Astrocyte (in vitro differentiated cells and primary cell): ENCODE results near the gene DOK5. TPM values are rescaled to one million over a fixed set of nuclear protein-coding genes. Genes with fewer than 3 reads are reported as not detected.

Source experiments
- DNase-seq: peaks from one replicate; pipeline ENCODE4 v3.0.0-alpha.2; 2010; ENCODE audit warnings: low read depth
- FAIRE-seq: peaks from 2 replicates; lab custom pipeline; 2011; peaks lifted over from hg19 to GRCh38; lab: Jason Lieb, UNC
- H2AFZ ChIP-seq: 2 replicates; pipeline ENCODE4 v1.6.0; 2012; ENCODE audit warnings: low read depth, low read length, inconsistent platforms
- H3K27ac ChIP-seq: 2 replicates; pipeline ENCODE4 v1.5.1; 2011; ENCODE audit warnings: low read depth, low read length, inconsistent platforms
- H3K27me3 ChIP-seq: 2 replicates; pipeline ENCODE4 v1.6.0; 2011; ENCODE audit warnings: low read length, inconsistent platforms; ENCODE audit not compliant: insufficient read depth
- H3K36me3 ChIP-seq: 2 replicates; pipeline ENCODE4 v1.5.1; 2011; ENCODE audit warnings: low read length, inconsistent platforms; ENCODE audit not compliant: insufficient read depth
- H3K4me1 ChIP-seq: 2 replicates; pipeline ENCODE4 v1.5.1; 2011; ENCODE audit warnings: low read length, inconsistent platforms; ENCODE audit not compliant: insufficient read depth
- H3K4me2 ChIP-seq: 2 replicates; pipeline ENCODE4 v1.6.0; 2012; ENCODE audit warnings: low read length, inconsistent platforms
- H3K4me3 ChIP-seq: 2 replicates; pipeline ENCODE4 v1.5.1; 2011; ENCODE audit warnings: low read depth, mild to moderate bottlenecking, low read length, inconsistent platforms; ENCODE audit not compliant: insufficient read depth
- H3K79me2 ChIP-seq: 2 replicates; pipeline ENCODE4 v1.6.0; 2012; ENCODE audit warnings: mild to moderate bottlenecking, low read length, inconsistent platforms; ENCODE audit not compliant: insufficient read depth
- H3K9ac ChIP-seq: 2 replicates; pipeline ENCODE4 v1.6.0; 2012; ENCODE audit warnings: mild to moderate bottlenecking, low read length, inconsistent platforms
- H3K9me3 ChIP-seq: 2 replicates; pipeline ENCODE4 v1.5.1; 2012; ENCODE audit warnings: low read depth, mild to moderate bottlenecking, low read length, inconsistent platforms; ENCODE audit not compliant: insufficient read depth
- H4K20me1 ChIP-seq: 2 replicates; pipeline ENCODE4 v1.6.0; 2012; ENCODE audit warnings: low read length, inconsistent platforms; ENCODE audit not compliant: insufficient read depth
- H3K27ac Mint-ChIP-seq: one replicate; pipeline ENCODE4 v1.8.0; 2021; ENCODE audit warnings: mild to moderate bottlenecking, mixed read lengths; ENCODE audit not compliant: unreplicated experiment
- H3K27me3 Mint-ChIP-seq: one replicate; pipeline ENCODE4 v1.8.0; 2021; ENCODE audit warnings: low read depth, mixed read lengths; ENCODE audit not compliant: unreplicated experiment
- H3K36me3 Mint-ChIP-seq: one replicate; pipeline ENCODE4 v1.8.0; 2021; ENCODE audit warnings: low read depth, mixed read lengths; ENCODE audit not compliant: unreplicated experiment
- H3K4me1 Mint-ChIP-seq: one replicate; pipeline ENCODE4 v1.8.0; 2021; ENCODE audit warnings: low read depth, mixed read lengths; ENCODE audit not compliant: unreplicated experiment
- H3K4me3 Mint-ChIP-seq: one replicate; pipeline ENCODE4 v1.8.0; 2021; ENCODE audit warnings: mild to moderate bottlenecking, moderate library complexity, mixed read lengths; ENCODE audit not compliant: unreplicated experiment
- H3K9me3 Mint-ChIP-seq: one replicate; pipeline ENCODE4 v1.8.0; 2021; ENCODE audit warnings: mild to moderate bottlenecking, mixed read lengths; ENCODE audit not compliant: unreplicated experiment
- EZH2 ChIP-seq: IDR thresholded peaks from 2 replicates; pipeline ENCODE4 v1.6.1; 2012; ENCODE audit warnings: mild to moderate bottlenecking, low read length, inconsistent platforms; ENCODE audit not compliant: insufficient read depth
- total RNA-seq: library from RNA; stranded (reverse); gene quantifications from 2 replicates; pipeline ENCODE4 v1.2.1, GENCODE V29; 2021
- TF ChIP-seq, protein P1 (sequence below): IDR thresholded peaks from 2 replicates; pipeline ENCODE4 v1.5.1; 2011; ENCODE audit warnings: low read depth, mild to moderate bottlenecking, inconsistent platforms, low read length, moderate library complexity; ENCODE audit not compliant: insufficient read depth

DOK5 gene
- total RNA-seq, 1 donor from 2014 or later = 1.2 TPM

DNA sequence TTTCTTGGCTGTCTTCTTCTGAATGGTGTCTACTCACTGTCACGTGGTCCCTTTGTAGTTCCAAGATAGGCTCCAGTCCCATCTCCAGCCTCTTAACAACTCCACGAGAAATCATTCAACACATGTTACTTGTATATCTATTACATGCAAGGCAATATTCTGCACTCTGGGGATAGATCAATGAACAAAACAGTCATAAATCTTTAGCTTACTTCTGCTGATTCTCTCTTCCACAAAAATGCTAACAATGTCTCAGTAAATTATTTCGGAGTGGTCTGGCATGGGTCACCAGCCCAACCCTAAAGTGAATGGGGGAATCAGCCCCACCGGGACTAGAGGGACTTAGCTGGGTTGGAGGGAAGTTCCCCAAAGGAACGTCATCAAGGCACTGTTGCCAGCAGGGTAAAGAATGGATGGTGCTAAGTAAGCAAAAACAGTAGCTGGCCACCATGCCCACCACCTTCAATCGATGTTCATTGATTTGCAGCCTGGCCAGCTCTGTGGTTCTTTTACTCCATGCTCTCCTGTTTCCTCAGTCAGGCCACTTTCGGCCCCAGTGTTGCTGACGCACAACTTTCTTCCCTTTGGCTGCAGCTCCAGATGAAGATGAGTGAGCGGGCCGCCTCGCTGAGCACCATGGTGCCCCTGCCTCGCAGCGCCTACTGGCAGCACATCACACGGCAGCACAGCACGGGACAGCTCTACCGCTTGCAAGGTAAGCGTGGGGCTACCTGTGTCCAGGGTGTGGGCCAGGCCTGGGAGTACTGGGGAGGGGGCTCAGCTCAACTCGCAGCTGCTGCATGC, 167.7 kb downstream of the DOK5 start:
- no peak overlapping the region for H3K4me3 Mint-ChIP-seq
- Histone ChIP-seq H3K9ac (no peak overlapping the region), H3K9me3 (no peaks in the 10 kb centered on the region), H3K27me3 (no peaks in the 10 kb centered on the region), H3K4me1 (peaks cover 8% of the 10 kb centered on the region), H3K36me3 (no peaks in the 10 kb centered on the region), H3K4me2 (peak overlapping the region; percentile 27), H3K27ac (no peak overlapping the region), H3K79me2 (no peaks in the 10 kb centered on the region), H2AFZ (no peak overlapping the region), H4K20me1 (no peaks in the 10 kb centered on the region), H3K4me3 (no peak overlapping the region)
- FAIRE-seq (no peak), DNase-seq (peak; percentile 7)
- no peak overlapping the region for H3K27ac Mint-ChIP-seq
- no peaks in the 10 kb centered on the region for H3K9me3 Mint-ChIP-seq
- TF ChIP-seq, protein P1, sequence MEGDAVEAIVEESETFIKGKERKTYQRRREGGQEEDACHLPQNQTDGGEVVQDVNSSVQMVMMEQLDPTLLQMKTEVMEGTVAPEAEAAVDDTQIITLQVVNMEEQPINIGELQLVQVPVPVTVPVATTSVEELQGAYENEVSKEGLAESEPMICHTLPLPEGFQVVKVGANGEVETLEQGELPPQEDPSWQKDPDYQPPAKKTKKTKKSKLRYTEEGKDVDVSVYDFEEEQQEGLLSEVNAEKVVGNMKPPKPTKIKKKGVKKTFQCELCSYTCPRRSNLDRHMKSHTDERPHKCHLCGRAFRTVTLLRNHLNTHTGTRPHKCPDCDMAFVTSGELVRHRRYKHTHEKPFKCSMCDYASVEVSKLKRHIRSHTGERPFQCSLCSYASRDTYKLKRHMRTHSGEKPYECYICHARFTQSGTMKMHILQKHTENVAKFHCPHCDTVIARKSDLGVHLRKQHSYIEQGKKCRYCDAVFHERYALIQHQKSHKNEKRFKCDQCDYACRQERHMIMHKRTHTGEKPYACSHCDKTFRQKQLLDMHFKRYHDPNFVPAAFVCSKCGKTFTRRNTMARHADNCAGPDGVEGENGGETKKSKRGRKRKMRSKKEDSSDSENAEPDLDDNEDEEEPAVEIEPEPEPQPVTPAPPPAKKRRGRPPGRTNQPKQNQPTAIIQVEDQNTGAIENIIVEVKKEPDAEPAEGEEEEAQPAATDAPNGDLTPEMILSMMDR = no peak
- no peak for TF ChIP-seq EZH2
- H3K27me3 Mint-ChIP-seq = no peaks in the 10 kb centered on the region
- H3K4me1 Mint-ChIP-seq = no peaks in the 10 kb centered on the region
- H3K36me3 Mint-ChIP-seq = no peaks in the 10 kb centered on the region

DNA sequence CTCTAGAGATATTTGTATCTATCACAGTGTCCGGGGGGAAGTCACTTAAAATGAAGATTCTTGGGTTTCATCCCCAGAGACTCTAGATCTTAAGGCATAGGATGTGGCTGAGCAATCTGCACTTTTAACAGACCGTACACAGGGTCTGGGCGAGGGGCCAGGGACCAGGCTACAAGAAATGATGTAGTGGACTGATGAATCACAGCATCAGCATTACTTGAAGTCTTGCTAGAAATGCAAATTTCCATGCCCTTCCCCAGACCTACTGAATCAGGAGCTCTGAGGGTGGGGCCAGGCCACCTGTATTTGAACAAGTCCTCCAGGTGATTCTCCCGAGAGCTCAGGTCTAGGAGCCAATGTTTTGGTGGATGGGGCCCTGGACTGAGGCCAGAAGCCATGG, 168.4 kb downstream of the DOK5 start:
- peak overlapping the region; percentile 27 for H3K4me2 ChIP-seq
- no peaks in the 10 kb centered on the region for H3K79me2 ChIP-seq
- no peak overlapping the region for H2AFZ ChIP-seq
- no peaks in the 10 kb centered on the region for H3K27me3 ChIP-seq
- Mint-ChIP-seq H3K4me3 (no peak overlapping the region), H3K36me3 (no peaks in the 10 kb centered on the region), H3K9me3 (no peaks in the 10 kb centered on the region), H3K4me1 (no peaks in the 10 kb centered on the region), H3K27me3 (peaks cover 5% of the 10 kb centered on the region), H3K27ac (no peak overlapping the region)
- peaks cover 8% of the 10 kb centered on the region for H3K4me1 ChIP-seq
- H3K36me3 ChIP-seq = no peaks in the 10 kb centered on the region
- DNase-seq (peak; percentile 90), FAIRE-seq (no peak)
- no peak overlapping the region for H3K9ac ChIP-seq
- no peaks in the 10 kb centered on the region for H4K20me1 ChIP-seq
- H3K27ac ChIP-seq = no peak overlapping the region
- H3K4me3 ChIP-seq = no peak overlapping the region
- H3K9me3 ChIP-seq = no peaks in the 10 kb centered on the region
- no peak for TF ChIP-seq EZH2
- TF ChIP-seq, protein P1 = no peak
